NT2/D1 (cell line): ENCODE measurements around the gene PPAN.
A peak's percentile ranks its signal among the peaks of the same experiment; 100 is the strongest.

ENCODE experiments used
- DNase-seq: peaks from one replicate; pipeline ENCODE4 v3.0.0-alpha.2; 2011; ENCODE audit warnings: low read depth, low spot score
- H3K27me3 ChIP-seq: 2 replicates; pipeline ENCODE4 v1.6.0; 2011; ENCODE audit warnings: mild to moderate bottlenecking; ENCODE audit not compliant: insufficient read length, insufficient read depth
- H3K36me3 ChIP-seq: 2 replicates; pipeline ENCODE4 v1.6.1; 2011; ENCODE audit warnings: mild to moderate bottlenecking, low read length, mixed read lengths; ENCODE audit not compliant: insufficient read depth, insufficient read length
- H3K4me1 ChIP-seq: 2 replicates; pipeline ENCODE4 v1.5.1; 2011; ENCODE audit not compliant: insufficient read depth, insufficient read length
- H3K4me3 ChIP-seq: 2 replicates; pipeline ENCODE4 v1.5.1; 2011; ENCODE audit warnings: low read depth; ENCODE audit not compliant: insufficient read length
- H3K9ac ChIP-seq: 2 replicates; pipeline ENCODE4 v1.6.0; 2011; ENCODE audit warnings: low read depth; ENCODE audit not compliant: insufficient read length
- H3K9me3 ChIP-seq: 2 replicates; pipeline ENCODE4 v1.5.1; 2011; ENCODE audit warnings: mild to moderate bottlenecking, low read length; ENCODE audit not compliant: insufficient read depth
- SUZ12 ChIP-seq: IDR thresholded peaks from 2 replicates; pipeline ENCODE4 v1.6.1; 2011; ENCODE audit not compliant: insufficient read length, insufficient read depth; ENCODE audit errors: extremely low read depth
- YY1 ChIP-seq: IDR thresholded peaks from 2 replicates; pipeline ENCODE4 v1.6.1; 2011; ENCODE audit not compliant: insufficient read length, insufficient read depth
- ZNF274 ChIP-seq: IDR thresholded peaks from 2 replicates; pipeline ENCODE4 v1.6.1; 2011; ENCODE audit warnings: mild to moderate bottlenecking, low read depth, low read length

Gene PPAN

DNA sequence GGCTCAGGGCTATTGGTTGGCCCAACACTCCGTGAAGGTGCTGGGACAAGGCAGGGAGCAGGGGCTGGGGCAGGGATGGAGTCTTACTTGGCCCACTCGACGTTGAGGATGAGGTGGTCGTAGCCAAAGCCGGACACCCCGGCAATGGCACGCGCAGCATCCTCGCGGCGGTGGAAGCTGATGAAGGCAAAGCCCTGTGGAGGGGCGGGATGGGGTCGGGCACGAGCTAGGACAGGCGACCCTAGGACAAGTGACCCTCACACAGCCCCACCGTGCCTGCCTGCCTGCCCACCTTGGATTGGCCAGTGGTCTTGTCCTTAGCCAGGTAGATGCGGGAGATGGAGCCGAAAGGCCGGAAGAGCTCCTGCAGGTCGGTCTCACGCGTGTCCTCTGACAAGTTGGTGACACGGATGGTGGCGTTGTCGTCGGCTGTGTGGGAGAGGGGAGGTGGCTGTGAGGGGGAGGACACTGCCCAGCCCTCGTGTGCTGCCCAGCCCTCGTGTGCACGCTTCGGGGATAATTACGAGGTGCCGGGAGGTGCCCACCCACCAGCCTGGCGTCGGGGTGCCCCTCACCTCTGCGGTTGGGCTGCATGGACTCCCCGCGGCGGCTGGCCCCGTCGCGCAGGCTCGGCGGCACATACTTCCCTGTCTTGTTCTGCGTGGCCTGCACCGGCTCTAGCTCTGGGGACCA, 9.4 kb downstream of the PPAN start:
- no peak overlapping the region for H3K4me3 ChIP-seq
- H3K27me3 ChIP-seq, result no peaks in the 10 kb centered on the region
- peak overlapping the region; percentile 50 for H3K9ac ChIP-seq
- H3K4me1 ChIP-seq, result peaks cover 29% of the 10 kb centered on the region
- no peaks in the 10 kb centered on the region for H3K9me3 ChIP-seq
- TF ChIP-seq SUZ12 (no peak), ZNF274 (no peak), YY1 (no peak)
- peaks cover 77% of the 10 kb centered on the region for H3K36me3 ChIP-seq
- no peak for DNase-seq

DNA sequence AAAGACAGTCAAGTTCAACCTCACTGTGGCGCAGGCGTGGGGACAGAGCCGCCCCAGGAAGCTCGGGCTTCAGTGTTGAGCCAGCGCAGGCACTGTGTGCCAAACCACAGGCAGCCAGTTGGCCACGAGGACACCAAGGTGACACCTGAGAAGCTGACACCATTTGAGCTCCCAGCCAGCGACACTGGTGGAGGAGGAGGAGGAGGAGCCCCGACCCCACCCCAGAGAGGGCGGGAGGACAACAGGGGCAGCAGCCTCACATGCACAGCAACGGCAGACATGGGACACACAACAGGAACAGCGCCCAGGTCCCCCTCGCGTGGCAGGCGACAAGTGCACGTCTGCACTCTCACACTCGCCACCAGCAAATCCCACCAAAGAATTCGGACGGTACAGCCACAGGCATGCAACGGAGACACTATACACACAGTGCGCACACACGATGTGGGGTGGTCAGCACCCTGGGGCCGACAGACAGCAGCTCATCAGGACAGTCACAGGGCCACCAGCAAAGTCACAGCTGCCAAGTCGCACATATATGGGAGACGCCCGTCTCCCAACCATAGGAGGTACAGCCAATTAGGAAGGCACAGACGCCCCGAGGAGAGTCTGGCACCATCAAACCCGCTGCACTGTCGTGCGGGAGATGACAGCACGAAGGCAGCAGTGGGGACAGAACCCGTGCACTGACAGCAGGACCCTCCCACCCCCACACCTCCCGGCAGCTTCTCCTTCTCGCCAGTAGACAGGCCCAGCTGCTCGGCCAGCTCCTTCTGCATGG, 10.1 kb downstream of the PPAN start:
- no peak for TF ChIP-seq YY1
- no peak for TF ChIP-seq SUZ12
- TF ChIP-seq ZNF274, result no peak
- no peaks in the 10 kb centered on the region for H3K9me3 ChIP-seq
- peaks cover 69% of the 10 kb centered on the region for H3K36me3 ChIP-seq
- no peaks in the 10 kb centered on the region for H3K27me3 ChIP-seq
- no peak overlapping the region for H3K4me3 ChIP-seq
- H3K9ac ChIP-seq, result no peak overlapping the region
- DNase-seq, result no peak
- peaks cover 27% of the 10 kb centered on the region for H3K4me1 ChIP-seq

DNA sequence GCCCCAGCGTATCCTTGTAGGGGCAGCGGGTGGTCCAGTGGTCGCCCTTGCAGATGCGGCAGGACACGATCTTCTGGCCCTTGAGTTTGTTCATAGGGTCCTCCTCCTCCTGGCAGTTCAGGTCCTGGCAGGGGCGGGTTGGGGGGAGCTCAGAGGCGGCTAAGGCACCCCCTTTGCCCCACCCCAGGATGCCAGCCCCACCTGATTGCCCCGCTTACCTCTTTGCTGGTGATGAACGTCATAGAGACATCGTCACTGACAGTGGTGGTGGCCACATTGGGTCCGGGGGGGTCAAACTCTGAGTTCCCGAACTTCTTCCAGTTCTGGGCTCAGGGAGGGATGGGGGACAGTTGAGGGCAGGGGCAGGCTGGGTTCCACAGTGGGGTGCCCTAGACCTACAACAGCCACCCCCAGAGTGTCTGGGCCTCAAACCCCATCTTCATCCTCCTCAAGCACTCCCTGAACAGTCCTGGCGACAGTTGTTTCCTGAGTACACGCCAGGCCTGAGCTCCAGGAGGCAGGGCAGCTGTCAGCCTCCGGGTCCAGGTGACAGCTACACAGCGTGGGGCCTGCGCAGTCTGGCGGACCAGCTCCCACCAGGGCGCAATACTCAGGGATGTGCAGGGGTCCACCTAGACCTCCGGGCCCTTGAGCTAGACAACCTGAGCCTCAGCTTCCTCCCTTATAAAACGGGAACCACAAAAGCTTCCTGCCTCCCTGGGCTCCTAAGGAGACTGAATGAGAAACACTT, 10.9 kb downstream of the PPAN start:
- Histone ChIP-seq H3K4me1 (peaks cover 25% of the 10 kb centered on the region), H3K4me3 (no peak overlapping the region), H3K9ac (peak overlapping the region; percentile 10), H3K9me3 (no peaks in the 10 kb centered on the region), H3K36me3 (peaks cover 62% of the 10 kb centered on the region), H3K27me3 (no peaks in the 10 kb centered on the region)
- TF ChIP-seq ZNF274, result no peak
- TF ChIP-seq YY1, result no peak
- no peak for TF ChIP-seq SUZ12
- DNase-seq, result no peak

DNA sequence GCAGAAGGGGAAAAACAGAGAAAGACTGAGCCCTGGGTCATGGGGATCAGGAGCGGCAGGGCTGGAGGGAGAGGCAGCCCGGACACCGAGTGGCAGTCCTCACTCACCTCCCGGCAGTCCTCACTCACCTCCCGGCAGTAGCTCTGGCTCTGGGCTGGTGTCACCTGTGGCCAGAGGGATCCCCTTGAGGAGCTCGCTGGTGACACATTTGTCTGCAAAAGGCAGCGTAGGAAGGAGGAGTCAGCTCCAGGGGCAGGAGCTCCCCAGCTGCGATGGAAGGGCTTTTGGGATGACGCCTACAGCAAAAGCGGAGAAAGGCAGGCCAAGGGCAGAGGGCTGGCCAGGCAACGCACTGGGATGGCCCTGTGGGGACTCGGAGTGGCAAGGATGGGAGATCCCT, 12.8 kb downstream of the PPAN start:
- Histone ChIP-seq H3K9ac (peak overlapping the region; percentile 100), H3K9me3 (no peaks in the 10 kb centered on the region), H3K27me3 (no peaks in the 10 kb centered on the region), H3K4me1 (peaks cover 16% of the 10 kb centered on the region), H3K4me3 (peak overlapping the region; percentile 100), H3K36me3 (peaks cover 53% of the 10 kb centered on the region)
- TF ChIP-seq ZNF274 (no peak), YY1 (no peak), SUZ12 (no peak)
- DNase-seq, result no peak

DNA sequence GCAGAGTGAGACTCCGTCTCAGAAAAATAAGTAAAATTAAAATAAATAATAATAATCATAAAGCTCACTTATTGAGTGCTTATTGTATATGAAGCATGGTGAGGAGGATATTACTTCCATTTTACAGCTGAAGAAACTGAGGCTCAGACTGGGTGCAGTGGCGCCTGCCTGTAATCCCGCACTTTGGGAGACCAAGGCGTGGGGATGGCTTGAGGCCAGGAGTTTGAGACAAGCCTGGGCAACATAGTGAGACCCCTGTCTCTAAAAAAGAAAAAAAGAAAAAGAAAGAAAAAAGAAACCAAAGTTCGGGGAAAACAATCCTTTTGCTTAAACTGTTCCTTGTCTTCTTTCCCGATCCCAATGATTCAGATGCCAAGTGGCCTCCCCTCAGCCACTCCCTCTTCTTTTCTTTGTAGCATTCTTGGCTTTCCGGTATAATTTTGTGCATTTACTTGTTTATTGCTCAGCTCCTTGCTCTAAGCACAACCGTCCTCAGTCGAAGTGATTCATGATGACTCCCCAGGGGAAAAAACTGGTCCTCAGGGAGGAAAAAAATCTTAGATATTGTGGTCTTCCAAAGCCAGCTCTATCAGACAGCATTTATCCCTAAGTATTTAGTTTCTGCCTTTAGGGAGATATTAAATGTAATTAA, 14.5 kb downstream of the PPAN start:
- H3K36me3 ChIP-seq, result peaks cover 38% of the 10 kb centered on the region
- peaks cover 9% of the 10 kb centered on the region for H3K4me1 ChIP-seq
- H3K9ac ChIP-seq, result no peak overlapping the region
- H3K27me3 ChIP-seq, result no peaks in the 10 kb centered on the region
- H3K4me3 ChIP-seq, result no peak overlapping the region
- no peaks in the 10 kb centered on the region for H3K9me3 ChIP-seq
- no peak for DNase-seq
- no peak for TF ChIP-seq YY1
- no peak for TF ChIP-seq ZNF274
- no peak for TF ChIP-seq SUZ12

DNA sequence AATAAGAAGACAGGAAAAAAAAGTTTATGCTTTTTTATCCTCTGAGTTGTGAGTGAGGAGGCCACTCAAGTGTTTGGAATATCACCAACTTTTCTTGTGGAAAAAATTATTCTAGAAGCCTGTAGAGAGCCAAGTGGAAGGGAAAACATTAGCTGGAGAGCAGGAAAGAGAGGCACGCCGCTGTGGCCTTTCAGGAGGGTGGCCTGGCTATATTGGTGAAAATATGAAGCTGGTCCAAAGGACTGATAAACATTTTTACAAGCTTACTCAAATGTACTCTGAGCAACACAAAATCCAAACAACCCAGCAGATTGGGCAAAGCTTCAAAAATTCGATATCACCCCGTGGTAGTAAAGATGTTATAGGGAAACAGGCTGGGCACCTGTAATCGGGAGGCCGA, 15.9 kb downstream of the PPAN start:
- Histone ChIP-seq H3K27me3 (no peaks in the 10 kb centered on the region), H3K4me1 (peaks cover 4% of the 10 kb centered on the region), H3K36me3 (peaks cover 29% of the 10 kb centered on the region), H3K9me3 (no peaks in the 10 kb centered on the region), H3K9ac (no peak overlapping the region), H3K4me3 (no peak overlapping the region)
- no peak for DNase-seq
- no peak for TF ChIP-seq ZNF274
- no peak for TF ChIP-seq YY1
- TF ChIP-seq SUZ12, result no peak
